ENCODE data around the gene ZCCHC24.
"Not testable (repeated sequence)": the region's sequence is repeated elsewhere in the genome, so short reads cannot be mapped to it uniquely, and the experiment has no call there.

ZCCHC24 gene

DNA sequence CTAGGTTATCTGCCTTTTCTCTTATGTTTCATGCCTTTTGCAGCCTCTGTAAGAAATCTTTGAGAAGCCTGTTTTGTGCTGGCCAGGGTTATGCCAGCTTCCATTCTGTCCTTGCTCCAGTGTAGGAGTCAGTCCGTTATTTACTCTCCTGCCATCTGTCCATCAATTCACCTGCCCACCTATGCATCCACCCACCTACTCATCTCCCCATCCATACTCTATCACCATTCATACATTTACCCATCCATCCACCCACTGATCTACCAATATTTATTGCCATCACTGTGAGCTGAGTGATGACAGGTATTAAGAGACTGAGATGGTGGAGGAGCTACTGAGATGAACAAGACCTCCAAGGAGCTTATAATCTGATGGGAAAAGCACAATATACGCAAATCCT, 110.9 kb downstream of the ZCCHC24 start:
- H3K27me3 Mint-ChIP-seq, result no peaks in the 10 kb centered on the region
- H3K27ac Mint-ChIP-seq (ENCODE audit: low read depth), result no peak overlapping the region
- no peak for DNase-seq (ENCODE audit: low spot score in 2 of 2)
- no peak for ATAC-seq (replicated peaks; ENCODE audit: extremely low read depth, poor library complexity, severe bottlenecking)
- no peak overlapping the region for H3K4me3 Mint-ChIP-seq
- peaks cover 4% of the 10 kb centered on the region for H3K36me3 Mint-ChIP-seq (ENCODE audit: insufficient read depth)
- H3K9me3 Mint-ChIP-seq, result no peaks in the 10 kb centered on the region
- H3K4me1 Mint-ChIP-seq, result peaks cover 12% of the 10 kb centered on the region

- H3K27ac Mint-ChIP-seq (ENCODE audit: low read depth), result no peak overlapping the region
- no peak for ATAC-seq (replicated peaks; ENCODE audit: extremely low read depth, poor library complexity, severe bottlenecking)
- no peak for DNase-seq (ENCODE audit: low spot score in 2 of 2)
- no peaks in the 10 kb centered on the region for H3K27me3 Mint-ChIP-seq
- peaks cover 12% of the 10 kb centered on the region for H3K4me1 Mint-ChIP-seq
- H3K4me3 Mint-ChIP-seq, result no peak overlapping the region
- peaks cover 2% of the 10 kb centered on the region for H3K36me3 Mint-ChIP-seq (ENCODE audit: insufficient read depth)
- H3K9me3 Mint-ChIP-seq, result no peaks in the 10 kb centered on the region
Observed at GRCh38 chr10:79333513-79333912, 111.9 kb downstream of the ZCCHC24 start.

GRCh38 chr10:79332610-79333315, 112.7 kb downstream of the ZCCHC24 start:
- H3K4me1 Mint-ChIP-seq, result peaks cover 12% of the 10 kb centered on the region
- not testable (repeated sequence) for H3K27me3 Mint-ChIP-seq; H3K27ac Mint-ChIP-seq (ENCODE audit: low read depth); H3K36me3 Mint-ChIP-seq (ENCODE audit: insufficient read depth); H3K4me3 Mint-ChIP-seq; DNase-seq (ENCODE audit: low spot score in 2 of 2); ATAC-seq (replicated peaks; ENCODE audit: extremely low read depth, poor library complexity, severe bottlenecking); H3K9me3 Mint-ChIP-seq

Measured in central memory CD8-positive, alpha-beta T cell (primary cell).